Transverse colon (tissue), 4 donors: ENCODE measurements around the gene GPR62. TPM values are rescaled to one million over a fixed set of nuclear protein-coding genes. Genes with fewer than 3 reads are reported as not detected.
"Not testable (repeated sequence)": the region's sequence is repeated elsewhere in the genome, so short reads cannot be mapped to it uniquely, and the experiment has no call there.

Experiments used
- DNase-seq: peaks from one replicate; pipeline ENCODE4 v3.0.0-alpha.2; 2019
- H3K27ac ChIP-seq, 4 donors: fragments of 200-600 bp; sonication (generic); 2 replicates each; pipeline ENCODE4 v1.5.1; 2016 to 2018; ENCODE audit warnings: inconsistent platforms in 4 of 4
- H3K27me3 ChIP-seq: fragments of 200-600 bp; sonication (generic); 2 replicates; pipeline ENCODE4 v1.5.1; 2017; ENCODE audit warnings: inconsistent platforms
- H3K36me3 ChIP-seq, 4 donors: fragments of 200-600 bp; sonication (generic); 2 replicates each; pipeline ENCODE4 v1.5.1; 2017 to 2019; ENCODE audit warnings: inconsistent platforms in 4 of 4
- H3K4me1 ChIP-seq, 4 donors: fragments of 200-600 bp; sonication (generic); 2 replicates each; pipeline ENCODE4 v1.5.1; 2017 to 2020; ENCODE audit warnings: inconsistent platforms in 4 of 4
- H3K4me3 ChIP-seq, 4 donors: fragments of 200-600 bp; sonication (generic); 1 replicate in 1 of 4; 2 replicates in 3 of 4; pipeline versions ENCODE4 v1.5.1 to v1.6.1; 2017 to 2019; ENCODE audit warnings: inconsistent platforms in 4 of 4
- H3K9me3 ChIP-seq, 2 donors: fragments of 200-600 bp; sonication (generic); 2 replicates each; pipeline ENCODE4 v1.5.1; 2017 to 2019; ENCODE audit warnings: inconsistent platforms in 2 of 2
- CTCF ChIP-seq, 5 experiments: fragments of 200-600 bp in 3 of 5; fragments of 450-650 bp in 2 of 5; sonication (generic) in 3 of 5; IDR thresholded peaks; 1 replicate in 2 of 5; 2 replicates in 3 of 5; pipeline ENCODE4 v1.5.1; 2016 to 2017; ENCODE audit warnings: antibody characterized with exemption in 5 of 5, inconsistent platforms in 3 of 5, mild to moderate bottlenecking in 2 of 5, moderate library complexity in 1 of 5
- EP300 ChIP-seq: sonication (generic); formaldehyde crosslinking; IDR thresholded peaks from one replicate; pipeline ENCODE4 v1.6.1; 2017; ENCODE audit warnings: antibody characterized with exemption, low read depth
- POLR2A ChIP-seq: fragments of 450-650 bp; IDR thresholded peaks from one replicate; pipeline ENCODE4 v1.6.1; 2016; ENCODE audit warnings: antibody characterized with exemption, mild to moderate bottlenecking, moderate library complexity
- POLR2AphosphoS5 ChIP-seq, 3 donors: sonication (generic); formaldehyde crosslinking; IDR thresholded peaks; one replicate each; pipeline ENCODE4 v1.6.1; 2016; ENCODE audit warnings: antibody characterized with exemption in 3 of 3
- WGBS, 2 donors: methylation state at CpG; one replicate each; pipeline ENCODE4 v1.1.5; 2018; ENCODE audit warnings: low coverage in 1 of 2; 5-methylcytosine and 5-hydroxymethylcytosine counted together
- in situ Hi-C, 4 donors: fragments of 200-750 bp; cut with MboI; loops; one replicate each; pipeline versions ENCODE4 v1.15.0 to v1.15.1; 2017; ENCODE audit warnings: low sequenced_read_pairs in 3 of 4, low pct_ligation_motif_present in 1 of 4, low pct_unique_long_range_greater_than_20kb in 1 of 4
- intact Hi-C: fragments of 100-400 bp; cut with DNase I; formaldehyde crosslinking; loops from one replicate; pipeline ENCODE4 v1.15.1; 2023; ENCODE audit warnings: low total_unique reads
- total RNA-seq, 4 donors: library from RNA; depleted of rRNA; stranded (reverse); fragments of >200 nt; gene quantifications; one replicate each; pipeline ENCODE4 v1.1.0, GENCODE V29; 2016

Gene GPR62
- total RNA-seq, 4 donors from 2014 or later, result not detected

- no peak overlapping the region for H3K27ac ChIP-seq
- no peaks in the 10 kb centered on the region for H3K9me3 ChIP-seq
- no peak overlapping the region for H3K4me3 ChIP-seq
- H3K27me3 ChIP-seq, result no peaks in the 10 kb centered on the region
- intact Hi-C loops (no loop called here), in situ Hi-C loops (no loop called here)
- H3K36me3 ChIP-seq, result no peaks in the 10 kb centered on the region
- peaks cover 11 to 29% (median 23%) of the 10 kb centered on the region in 4 donors for H3K4me1 ChIP-seq
- no peak for DNase-seq
- no peak for TF ChIP-seq EP300
- no peak for TF ChIP-seq CTCF (IDR thresholded peaks at IDR 0.05)
- no peak for TF ChIP-seq POLR2A
- TF ChIP-seq POLR2AphosphoS5 (IDR thresholded peaks at IDR 0.05), result no peak
- WGBS, 2 donors, result 85 to 90% methylated on average over 5 to 7 of the region's 7 CpGs
Measured at GRCh38 chr3:51987568-51987967, 32.4 kb downstream of the GPR62 start.

- Histone ChIP-seq H3K36me3 (peaks cover 0 to 5% (median under 1%) of the 10 kb centered on the region in 4 donors), H3K4me1 (peaks cover 9 to 29% (median 20%) of the 10 kb centered on the region in 4 donors), H3K4me3 (no peak overlapping the region), H3K9me3 (no peaks in the 10 kb centered on the region), H3K27me3 (no peaks in the 10 kb centered on the region), H3K27ac (no peak overlapping the region)
- intact Hi-C loops, result no loop called here
- DNase-seq, result no peak
- no peak for TF ChIP-seq POLR2A
- no peak for TF ChIP-seq CTCF (IDR thresholded peaks at IDR 0.05)
- TF ChIP-seq POLR2AphosphoS5 (IDR thresholded peaks at IDR 0.05), result no peak
- TF ChIP-seq EP300, result no peak
- 83 to 87% methylated on average over 6 to 15 of the region's 15 CpGs for WGBS, 2 donors
- in situ Hi-C loops, result no loop called here
Measured at GRCh38 chr3:51988286-51989146, 33.3 kb downstream of the GPR62 start.

GRCh38 chr3:51990501-51990971, 35.4 kb downstream of the GPR62 start:
- H3K9me3 ChIP-seq, H3K27me3 ChIP-seq, DNase-seq, intact Hi-C loops, H3K27ac ChIP-seq, in situ Hi-C loops, H3K4me3 ChIP-seq: not testable (repeated sequence)
- 82% methylated on average over 27 of the region's 38 CpGs; no CpG with 5 or more reads in 1 of the 2 donors for WGBS, 2 donors
- Histone ChIP-seq H3K4me1 (peaks cover 8 to 34% (median 24%) of the 10 kb centered on the region in 4 donors), H3K36me3 (peaks cover 0 to 18% (median 7%) of the 10 kb centered on the region in 4 donors)

GRCh38 chr3:51992017-51992682, 37.0 kb downstream of the GPR62 start:
- H3K27me3 ChIP-seq, result no peaks in the 10 kb centered on the region
- H3K9me3 ChIP-seq, result no peaks in the 10 kb centered on the region
- intact Hi-C loops (no loop called here), in situ Hi-C loops (no loop called here)
- H3K4me3 ChIP-seq, result no peak overlapping the region
- no peak overlapping the region for H3K27ac ChIP-seq
- H3K36me3 ChIP-seq, result peaks cover 0 to 18% (median 7%) of the 10 kb centered on the region in 4 donors
- 83 to 92% methylated on average over 2 to 3 of the region's 3 CpGs for WGBS, 2 donors
- peaks cover 8 to 24% (median 14%) of the 10 kb centered on the region in 4 donors for H3K4me1 ChIP-seq
- TF ChIP-seq POLR2A (no peak), CTCF (IDR thresholded peaks at IDR 0.05) (no peak), POLR2AphosphoS5 (IDR thresholded peaks at IDR 0.05) (no peak), EP300 (no peak)
- DNase-seq, result no peak

- intact Hi-C loops, H3K9me3 ChIP-seq, H3K27ac ChIP-seq, DNase-seq, in situ Hi-C loops, H3K27me3 ChIP-seq, H3K4me3 ChIP-seq: not testable (repeated sequence)
- WGBS, 2 donors, result 90% methylated on average over 13 of the region's 13 CpGs; no CpG with 5 or more reads in 1 of the 2 donors
- Histone ChIP-seq H3K4me1 (peaks cover 8 to 24% (median 14%) of the 10 kb centered on the region in 4 donors), H3K36me3 (peaks cover 0 to 18% (median 7%) of the 10 kb centered on the region in 4 donors)
Measured at GRCh38 chr3:51993657-51994056, 38.5 kb downstream of the GPR62 start.
